ENCODE data around the gene HDLBP.

The HDLBP gene

DNA sequence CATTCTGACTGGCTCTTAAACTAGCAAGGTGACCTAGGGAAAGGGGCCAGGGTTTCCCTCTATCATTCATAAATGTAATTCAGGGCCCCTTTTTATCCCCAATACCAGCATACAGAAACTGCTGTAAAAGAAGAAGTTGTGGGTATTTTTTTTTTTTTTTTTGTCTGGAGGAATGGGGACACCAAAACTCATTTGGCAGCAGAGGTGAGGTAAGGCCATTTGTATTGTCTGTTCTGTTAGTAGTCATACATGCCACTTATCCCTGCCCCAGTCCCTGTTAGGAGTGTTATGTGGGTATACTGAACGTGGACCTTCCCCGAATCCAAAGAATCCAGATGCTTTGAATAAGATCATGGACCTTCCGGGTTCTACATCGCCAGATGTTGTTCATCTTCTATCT is 1.9 kb upstream of the HDLBP start:
- TF ChIP-seq, protein P1, sequence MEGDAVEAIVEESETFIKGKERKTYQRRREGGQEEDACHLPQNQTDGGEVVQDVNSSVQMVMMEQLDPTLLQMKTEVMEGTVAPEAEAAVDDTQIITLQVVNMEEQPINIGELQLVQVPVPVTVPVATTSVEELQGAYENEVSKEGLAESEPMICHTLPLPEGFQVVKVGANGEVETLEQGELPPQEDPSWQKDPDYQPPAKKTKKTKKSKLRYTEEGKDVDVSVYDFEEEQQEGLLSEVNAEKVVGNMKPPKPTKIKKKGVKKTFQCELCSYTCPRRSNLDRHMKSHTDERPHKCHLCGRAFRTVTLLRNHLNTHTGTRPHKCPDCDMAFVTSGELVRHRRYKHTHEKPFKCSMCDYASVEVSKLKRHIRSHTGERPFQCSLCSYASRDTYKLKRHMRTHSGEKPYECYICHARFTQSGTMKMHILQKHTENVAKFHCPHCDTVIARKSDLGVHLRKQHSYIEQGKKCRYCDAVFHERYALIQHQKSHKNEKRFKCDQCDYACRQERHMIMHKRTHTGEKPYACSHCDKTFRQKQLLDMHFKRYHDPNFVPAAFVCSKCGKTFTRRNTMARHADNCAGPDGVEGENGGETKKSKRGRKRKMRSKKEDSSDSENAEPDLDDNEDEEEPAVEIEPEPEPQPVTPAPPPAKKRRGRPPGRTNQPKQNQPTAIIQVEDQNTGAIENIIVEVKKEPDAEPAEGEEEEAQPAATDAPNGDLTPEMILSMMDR (IDR thresholded peaks at IDR 0.05; ENCODE audit: low read depth, low read length, missing control alignments): no peak
- in situ Hi-C loops (cut with HindIII; ENCODE audit: low pct_ligation_motif_present, low sequenced_read_pairs): no loop called here
- H3K27ac ChIP-seq: no peak overlapping the region
- H3K27me3 ChIP-seq (replicated peaks): no peaks in the 10 kb centered on the region
- H3K36me3 ChIP-seq (replicated peaks): no peaks in the 10 kb centered on the region
- DNase-seq: no peak
- peak overlapping the region; percentile 93 for H3K4me3 ChIP-seq (ENCODE audit: low read depth, low read length)

DNA sequence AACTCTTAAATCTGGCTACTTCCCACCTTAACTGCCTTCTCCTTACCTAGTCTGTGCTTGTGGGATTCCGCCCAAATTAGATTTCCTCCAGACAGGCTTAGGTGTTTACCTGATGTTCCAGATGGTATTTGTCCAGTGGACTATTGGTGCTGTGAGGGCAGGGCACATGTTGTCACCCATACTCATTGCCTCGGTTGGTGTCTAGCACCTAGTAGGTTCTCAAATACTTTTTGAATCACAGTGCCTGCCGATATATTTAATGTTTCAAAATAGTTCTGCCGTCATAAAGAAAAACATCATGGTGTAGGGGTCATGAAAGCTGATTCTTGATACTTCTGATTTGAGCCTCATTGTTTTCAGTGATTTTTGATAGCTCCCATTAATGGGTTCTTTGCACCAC is 1.4 kb upstream of the HDLBP start:
- TF ChIP-seq, protein P1 (IDR thresholded peaks at IDR 0.05; ENCODE audit: low read depth, low read length, missing control alignments): no peak
- H3K4me3 ChIP-seq (ENCODE audit: low read depth, low read length): peak overlapping the region; percentile 93
- H3K36me3 ChIP-seq (replicated peaks): no peaks in the 10 kb centered on the region
- no peaks in the 10 kb centered on the region for H3K27me3 ChIP-seq (replicated peaks)
- in situ Hi-C loops (cut with HindIII; ENCODE audit: low pct_ligation_motif_present, low sequenced_read_pairs): no loop called here
- DNase-seq: no peak
- H3K27ac ChIP-seq: peak overlapping the region; percentile 99

DNA sequence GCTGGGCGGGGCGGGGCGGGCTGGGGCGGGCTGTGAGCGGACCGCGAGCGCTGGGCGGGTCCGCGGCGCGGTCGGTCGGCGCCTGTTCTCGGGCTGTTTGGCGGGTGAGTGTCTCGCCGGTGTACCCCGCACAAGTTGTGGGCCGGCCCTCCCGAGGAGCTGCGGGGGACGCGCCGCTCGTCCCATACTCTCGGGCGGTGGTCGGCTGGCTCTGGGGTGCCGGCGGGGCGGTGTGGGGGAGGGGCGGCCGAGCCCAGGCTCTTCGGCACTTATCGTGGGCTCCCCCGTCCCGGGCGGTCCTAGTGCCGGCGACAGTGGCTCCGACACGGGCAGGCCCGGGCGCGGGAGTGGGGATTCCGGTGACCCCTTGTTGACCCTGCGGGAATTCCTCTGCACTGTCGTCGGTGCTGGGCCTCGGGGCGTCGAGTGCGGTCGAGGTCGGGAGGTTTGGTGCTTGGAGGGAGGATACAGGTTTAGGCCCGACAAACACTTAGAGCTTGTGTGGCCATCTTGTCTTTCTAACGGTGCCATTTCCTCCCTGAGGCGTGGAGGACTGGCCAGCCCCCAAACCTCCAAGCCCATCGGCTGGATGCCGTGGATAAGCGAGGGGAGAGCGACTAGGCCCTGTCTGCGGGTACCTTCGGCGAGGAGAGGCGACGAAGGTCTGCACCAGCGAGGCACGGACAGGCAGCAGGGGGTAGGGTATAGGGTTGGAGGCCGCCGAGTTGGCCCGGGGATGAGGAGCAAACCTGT is 583 bp upstream of the HDLBP start, which contains the start of gene SEPTIN2:
Gene SEPTIN2 (plus strand): TSS at position 47 of the 753 bp plus-strand sequence. CDS start 8,308 bp downstream, outside the sequence.
- TF ChIP-seq, protein P1 (IDR thresholded peaks at IDR 0.05; ENCODE audit: low read depth, low read length, missing control alignments): no peak
- DNase-seq: peak; percentile 41
- Histone ChIP-seq H3K36me3 (replicated peaks) (no peaks in the 10 kb centered on the region), H3K27me3 (replicated peaks) (no peaks in the 10 kb centered on the region), H3K27ac (peak within 1 kb of the TSS; percentile 99), H3K4me3 (ENCODE audit: low read depth, low read length) (peak within 1 kb of the TSS; percentile 95)
- in situ Hi-C loops (cut with HindIII; ENCODE audit: low pct_ligation_motif_present, low sequenced_read_pairs): no loop called here

DNA sequence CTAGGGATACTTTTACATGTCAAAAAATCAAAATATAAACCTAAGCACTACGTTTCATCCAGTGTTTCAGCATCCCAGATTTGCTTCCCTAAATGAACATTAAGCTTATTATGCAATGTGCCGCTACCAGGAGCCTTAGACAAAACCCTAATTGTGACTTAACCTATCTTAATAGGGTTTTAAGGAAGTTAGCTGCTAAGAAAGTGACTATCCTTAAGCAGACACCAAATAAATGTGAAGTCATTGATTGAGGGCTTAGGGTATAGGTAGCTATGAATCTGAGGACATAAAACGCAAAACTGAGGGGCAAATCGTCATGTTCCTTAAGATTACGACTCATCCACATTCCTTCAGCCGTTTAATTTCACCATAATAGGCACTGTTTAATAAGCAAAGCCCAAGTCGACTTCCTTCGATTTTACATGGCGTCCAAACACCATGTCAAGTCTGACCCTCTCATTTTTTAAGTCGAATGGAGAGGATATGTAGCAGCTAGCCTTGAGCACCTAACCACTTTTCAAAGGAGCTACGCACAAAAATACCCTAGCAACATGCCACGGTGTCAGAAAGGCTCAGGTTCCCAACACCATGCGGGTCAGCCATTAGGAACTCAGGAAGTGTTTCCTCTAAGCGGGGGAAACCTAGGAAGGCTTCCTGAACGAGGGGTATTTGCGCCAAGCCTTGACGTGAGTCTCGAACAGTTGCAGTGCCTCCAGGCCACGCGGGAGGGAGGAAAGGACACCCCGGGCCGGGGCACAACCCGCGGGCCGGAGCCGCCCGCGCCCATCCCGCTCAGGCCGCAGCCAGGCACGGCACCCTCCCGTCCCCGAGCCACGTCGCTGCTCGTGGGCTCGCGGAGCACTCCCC is 1.0 kb downstream of the HDLBP start:
- Histone ChIP-seq H3K36me3 (replicated peaks) (no peaks in the 10 kb centered on the region), H3K4me3 (ENCODE audit: low read depth, low read length) (peak overlapping the region; percentile 95), H3K27me3 (replicated peaks) (no peaks in the 10 kb centered on the region), H3K27ac (peak overlapping the region; percentile 99)
- in situ Hi-C loops (cut with HindIII; ENCODE audit: low pct_ligation_motif_present, low sequenced_read_pairs): no loop called here
- TF ChIP-seq, protein P1 (IDR thresholded peaks at IDR 0.05; ENCODE audit: low read depth, low read length, missing control alignments): no peak
- DNase-seq: peak; percentile 34

DNA sequence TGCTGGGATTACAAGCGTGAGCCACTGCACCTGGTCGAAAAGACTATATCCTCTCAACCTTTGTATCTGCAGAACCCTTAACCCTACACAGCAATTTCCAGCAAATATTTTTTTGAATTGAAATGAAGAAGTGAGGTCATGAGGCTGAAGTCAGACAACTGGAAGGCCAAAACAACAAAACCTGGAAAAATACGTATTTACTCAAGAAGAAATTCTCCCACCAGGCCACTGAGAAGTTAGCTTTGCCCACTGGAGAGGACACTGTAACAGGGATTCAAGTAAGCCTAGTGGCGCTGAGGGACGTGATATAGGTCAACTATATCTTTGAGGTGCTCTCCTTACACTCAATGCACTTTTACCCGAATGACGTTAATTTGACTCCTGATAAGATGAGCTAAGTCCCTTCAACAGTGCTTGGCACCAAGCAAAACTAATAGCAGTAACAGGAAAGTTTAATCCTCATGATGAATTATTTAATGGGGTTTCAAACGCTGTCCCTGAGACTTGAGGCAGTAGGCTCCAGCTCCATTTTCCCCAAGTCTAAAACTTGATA is 1.9 kb downstream of the HDLBP start:
- Histone ChIP-seq H3K36me3 (replicated peaks) (no peaks in the 10 kb centered on the region), H3K4me3 (ENCODE audit: low read depth, low read length) (no peak overlapping the region), H3K27ac (no peak overlapping the region), H3K27me3 (replicated peaks) (no peaks in the 10 kb centered on the region)
- in situ Hi-C loops (cut with HindIII; ENCODE audit: low pct_ligation_motif_present, low sequenced_read_pairs): no loop called here
- no peak for DNase-seq
- TF ChIP-seq, protein P1 (IDR thresholded peaks at IDR 0.05; ENCODE audit: low read depth, low read length, missing control alignments): no peak

Measured in brain microvascular endothelial cell (primary cell).